Liver (tissue), 3 donors: ENCODE measurements around the gene IPP.

Experiments
- ATF3 ChIP-seq: IDR thresholded peaks from 2 replicates; pipeline ENCODE4 v1.6.1; 2016; ENCODE audit warnings: antibody characterized with exemption
- CTCF ChIP-seq: fragments of 150-350 bp; IDR thresholded peaks from 2 replicates; pipeline ENCODE4 v1.5.1; 2017; ENCODE audit warnings: improper control_type of control experiment, low read depth, low read length; ENCODE audit not compliant: missing input control
- EGR1 ChIP-seq, 2 donors: IDR thresholded peaks; 2 replicates each; pipeline ENCODE4 v1.6.1; 2016 to 2018; ENCODE audit warnings: antibody characterized with exemption in 2 of 2, low read depth in 2 of 2
- FOXA1 ChIP-seq: IDR thresholded peaks from 2 replicates; pipeline ENCODE4 v1.6.1; 2016; ENCODE audit warnings: antibody characterized with exemption
- GABPA ChIP-seq, 2 donors: IDR thresholded peaks in 1 of 2; conservative IDR thresholded peaks in 1 of 2; 2 replicates each; pipeline ENCODE4 v1.6.1; 2016; ENCODE audit warnings: antibody characterized with exemption in 2 of 2, mild to moderate bottlenecking in 1 of 2, moderate library complexity in 1 of 2
- JUND ChIP-seq, 2 donors: IDR thresholded peaks; 2 replicates each; pipeline ENCODE4 v1.6.1; 2016; ENCODE audit warnings: antibody characterized with exemption in 2 of 2
- MAX ChIP-seq: IDR thresholded peaks from 2 replicates; pipeline ENCODE4 v1.6.1; 2016; ENCODE audit warnings: antibody characterized with exemption
- NR2F2 ChIP-seq: IDR thresholded peaks from 2 replicates; pipeline ENCODE4 v1.6.1; 2016; ENCODE audit warnings: antibody characterized with exemption
- RAD21 ChIP-seq, 2 donors: IDR thresholded peaks; 2 replicates each; pipeline ENCODE4 v1.6.1; 2016; ENCODE audit warnings: antibody characterized with exemption in 2 of 2, mild to moderate bottlenecking in 2 of 2
- REST ChIP-seq: IDR thresholded peaks from 2 replicates; pipeline ENCODE4 v1.6.1; 2016; ENCODE audit warnings: antibody characterized with exemption, mild to moderate bottlenecking
- donor health status: healthy.
- donor health status: healthy.

- no peak for TF ChIP-seq CTCF
- no peak for TF ChIP-seq JUND (IDR thresholded peaks at IDR 0.05)
- no peak for TF ChIP-seq GABPA (IDR thresholded peaks at IDR 0.05 in 1 of 2, conservative IDR thresholded peaks at IDR 0.05 in 1 of 2)
- no peak for TF ChIP-seq MAX
- no peak for TF ChIP-seq RAD21 (IDR thresholded peaks at IDR 0.05)
- TF ChIP-seq NR2F2 = peak; percentile 50
- no peak for TF ChIP-seq REST
- no peak for TF ChIP-seq EGR1 (IDR thresholded peaks at IDR 0.05; ENCODE audit: low read depth in 2 of 2)
- TF ChIP-seq ATF3 = no peak
- TF ChIP-seq FOXA1 = no peak
These were observed 71.3 kb downstream of the IPP start for GRCh38 chr1:45679123-45679522.
